GM21576 (cell line): ENCODE results near the gene LCK.

Experiments
- ATAC-seq: cut with Tn5 transposase; IDR thresholded peaks from one replicate; pipeline ENCODE4 v1.9.1; 2021; ENCODE audit warnings: mild to moderate bottlenecking, moderate library complexity; ENCODE audit not compliant: unreplicated experiment

The LCK gene

GRCh38 chr1:32311709-32312393 is 60.8 kb downstream of the LCK start:
- no peak for ATAC-seq

GRCh38 chr1:32316903-32317277 is 65.8 kb downstream of the LCK start:
- ATAC-seq: no peak

- ATAC-seq: no peak
Observed at GRCh38 chr1:32318127-32318869, 67.2 kb downstream of the LCK start.

GRCh38 chr1:32321712-32322291 is 70.7 kb downstream of the LCK start:
- ATAC-seq: no peak

- no peak for ATAC-seq
Observed at GRCh38 chr1:32327204-32327603, 76.1 kb downstream of the LCK start.

GRCh38 chr1:32329931-32330466 is 78.9 kb downstream of the LCK start:
- ATAC-seq: no peak

GRCh38 chr1:32330558-32331151 is 79.6 kb downstream of the LCK start:
- ATAC-seq: no peak

- ATAC-seq: no peak
Observed at GRCh38 chr1:32331549-32331948, 80.5 kb downstream of the LCK start.

- ATAC-seq: no peak
Observed at GRCh38 chr1:32332290-32333079, 81.4 kb downstream of the LCK start.

GRCh38 chr1:32333251-32333963 is 82.3 kb downstream of the LCK start:
- ATAC-seq: no peak

GRCh38 chr1:32334274-32334861 is 83.3 kb downstream of the LCK start:
- no peak for ATAC-seq

- no peak for ATAC-seq
Observed at GRCh38 chr1:32334864-32335534, 83.9 kb downstream of the LCK start.

- ATAC-seq: no peak
Observed at GRCh38 chr1:32335535-32335789, 84.4 kb downstream of the LCK start.
